PC-3 (cell line): ENCODE results near the gene ANKUB1. TPM values are rescaled to one million over a fixed set of nuclear protein-coding genes. Genes with fewer than 3 reads are reported as not detected.
"Not testable (repeated sequence)": the region's sequence is repeated elsewhere in the genome, so short reads cannot be mapped to it uniquely, and the experiment has no call there.

Source experiments
- ATAC-seq: fragments of 200-7000 bp; cut with Tn5 transposase; 2 replicates; pipeline ENCODE4 v1.9.1; 2020; ENCODE audit warnings: mild to moderate bottlenecking, moderate library complexity
- BruUV-seq: library from RNA; stranded (reverse); fragments of 400-500 nt; replicated peaks from 2 replicates; lab custom pipeline; 2021; lab: Mats Ljungman, UMichigan
- CTCF ChIA-PET: fragments of 300-600 bp; sonication (Branson Sonifier 250); formaldehyde crosslinking; loops from one replicate; lab custom pipeline; 2022; ENCODE audit warnings: antibody characterized with exemption; lab: Charles Lee
- POLR2A ChIA-PET: fragments of 300-600 bp; sonication (Branson Sonifier 250); formaldehyde crosslinking; loops from one replicate; lab custom pipeline; 2022; ENCODE audit warnings: antibody characterized with exemption; ENCODE audit not compliant: unreplicated experiment; lab: Charles Lee
- DNase-seq: peaks from one replicate; pipeline ENCODE4 v3.0.0-alpha.2; 2015
- H2AFZ ChIP-seq: fragments of 300-600 bp; sonication (generic); 2 replicates; pipeline ENCODE4 v1.6.0; 2016; ENCODE audit warnings: antibody characterized with exemption, low read length
- H3F3A ChIP-seq: fragments of 300-600 bp; sonication (generic); one replicate; pipeline ENCODE4 v1.6.0; 2017; ENCODE audit warnings: antibody characterized with exemption, low read length, control low read depth, mild to moderate bottlenecking; ENCODE audit not compliant: unreplicated experiment
- H3K27ac ChIP-seq: fragments of 300-600 bp; sonication (generic); 2 replicates; pipeline ENCODE4 v1.5.1; 2016; ENCODE audit warnings: mild to moderate bottlenecking, low read length
- H3K27me3 ChIP-seq: fragments of 300-600 bp; sonication (generic); 2 replicates; pipeline ENCODE4 v1.6.1; 2016; ENCODE audit warnings: low read length, mixed read lengths
- H3K36me3 ChIP-seq: fragments of 300-600 bp; sonication (generic); 2 replicates; pipeline ENCODE4 v1.6.1; 2016; ENCODE audit warnings: low read depth, mixed run types, low read length, mixed read lengths
- H3K4me1 ChIP-seq: fragments of 300-600 bp; sonication (generic); 2 replicates; pipeline ENCODE4 v1.5.1; 2016; ENCODE audit warnings: low read length; ENCODE audit not compliant: insufficient read depth
- H3K4me2 ChIP-seq: fragments of 300-600 bp; sonication (generic); 2 replicates; pipeline ENCODE4 v1.6.0; 2016; ENCODE audit warnings: low read length
- H3K4me3 ChIP-seq: fragments of 300-600 bp; sonication (generic); 2 replicates; pipeline ENCODE4 v1.5.1; 2016; ENCODE audit warnings: mild to moderate bottlenecking, low read length, mixed read lengths
- H3K79me2 ChIP-seq: fragments of 300-600 bp; sonication (generic); 2 replicates; pipeline ENCODE4 v1.6.1; 2017; ENCODE audit warnings: low read length, mixed read lengths
- H3K9ac ChIP-seq: fragments of 300-600 bp; sonication (generic); 2 replicates; pipeline ENCODE4 v1.6.0; 2016; ENCODE audit warnings: mild to moderate bottlenecking, low read length
- H3K9me2 ChIP-seq: fragments of 300-600 bp; sonication (generic); replicated peaks from 2 replicates; pipeline ENCODE4 v1.6.1; 2016; ENCODE audit warnings: mixed run types, low read length, mixed read lengths
- H3K9me3 ChIP-seq: fragments of 300-600 bp; sonication (generic); 2 replicates; pipeline ENCODE4 v1.6.1; 2016; ENCODE audit warnings: low read length, mixed read lengths
- H4K20me1 ChIP-seq: fragments of 300-600 bp; sonication (generic); 2 replicates; pipeline ENCODE4 v1.6.1; 2016; ENCODE audit warnings: low read length, mixed read lengths
- EZH2 ChIP-seq: fragments of 300-600 bp; sonication (generic); IDR thresholded peaks from one replicate; pipeline ENCODE4 v1.6.1; 2017; ENCODE audit warnings: antibody characterized with exemption, mild to moderate bottlenecking, low read length; ENCODE audit not compliant: unreplicated experiment
- EZH2phosphoT487 ChIP-seq: fragments of 300-600 bp; sonication (generic); IDR thresholded peaks from 2 replicates; pipeline ENCODE4 v1.6.1; 2018; ENCODE audit warnings: mild to moderate bottlenecking, antibody characterized with exemption, low read length, borderline replicate concordance
- intact Hi-C: fragments of 100-400 bp; cut with micrococcal nuclease; formaldehyde crosslinking; loops from 2 replicates; pipeline ENCODE4 v1.9.0; 2023
- total RNA-seq: library from RNA; depleted of rRNA; stranded (reverse); fragments of >200 nt; gene quantifications from 2 replicates; pipeline ENCODE4 v1.2.3, GENCODE V29; 2014
- TF ChIP-seq, protein P1 (sequence below): fragments of 300-600 bp; sonication (generic); conservative IDR thresholded peaks from 2 replicates; pipeline ENCODE4 v1.5.1; 2017; ENCODE audit warnings: antibody characterized with exemption, low read depth, mild to moderate bottlenecking, low read length

The ANKUB1 gene
- total RNA-seq, 1 experiment from 2014 or later: not detected

DNA sequence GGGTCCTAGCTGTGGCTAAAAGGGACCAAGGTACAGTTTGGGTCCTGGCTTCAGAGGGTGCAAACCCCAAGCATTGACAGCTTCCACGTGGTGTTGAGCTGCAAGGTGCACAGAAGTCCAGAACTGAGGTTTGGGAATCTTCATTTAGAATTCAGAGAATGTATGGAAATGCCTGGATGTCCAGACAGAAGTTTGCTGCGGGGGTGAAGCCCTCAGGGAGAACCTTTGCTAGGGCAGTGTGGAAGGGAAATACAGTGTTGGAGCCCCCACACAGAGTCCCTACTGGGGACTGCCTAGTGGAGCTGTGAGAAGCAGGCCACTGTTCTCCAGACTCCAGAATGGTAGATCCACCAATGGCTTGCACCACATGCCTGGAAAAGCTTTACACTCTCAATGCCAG lies 38.5 kb upstream of the ANKUB1 start:
- Histone ChIP-seq H3K4me2 (no peak overlapping the region), H3K9me3 (peaks cover 36% of the 10 kb centered on the region), H3F3A (no peaks in the 10 kb centered on the region), H3K27me3 (no peaks in the 10 kb centered on the region), H3K4me1 (no peaks in the 10 kb centered on the region), H3K9me2 (no peaks in the 10 kb centered on the region), H3K79me2 (peaks cover 83% of the 10 kb centered on the region), H3K36me3 (peaks cover 43% of the 10 kb centered on the region), H3K27ac (no peak overlapping the region), H4K20me1 (no peaks in the 10 kb centered on the region), H3K9ac (no peak overlapping the region), H2AFZ (no peak overlapping the region), H3K4me3 (no peak overlapping the region; the same call in 1 of the 2 replicates)
- no TSS peak for BruUV-seq
- no peak for ATAC-seq
- POLR2A ChIA-PET: no interaction called here
- TF ChIP-seq EZH2 (no peak), EZH2phosphoT487 (no peak)
- TF ChIP-seq, protein P1, sequence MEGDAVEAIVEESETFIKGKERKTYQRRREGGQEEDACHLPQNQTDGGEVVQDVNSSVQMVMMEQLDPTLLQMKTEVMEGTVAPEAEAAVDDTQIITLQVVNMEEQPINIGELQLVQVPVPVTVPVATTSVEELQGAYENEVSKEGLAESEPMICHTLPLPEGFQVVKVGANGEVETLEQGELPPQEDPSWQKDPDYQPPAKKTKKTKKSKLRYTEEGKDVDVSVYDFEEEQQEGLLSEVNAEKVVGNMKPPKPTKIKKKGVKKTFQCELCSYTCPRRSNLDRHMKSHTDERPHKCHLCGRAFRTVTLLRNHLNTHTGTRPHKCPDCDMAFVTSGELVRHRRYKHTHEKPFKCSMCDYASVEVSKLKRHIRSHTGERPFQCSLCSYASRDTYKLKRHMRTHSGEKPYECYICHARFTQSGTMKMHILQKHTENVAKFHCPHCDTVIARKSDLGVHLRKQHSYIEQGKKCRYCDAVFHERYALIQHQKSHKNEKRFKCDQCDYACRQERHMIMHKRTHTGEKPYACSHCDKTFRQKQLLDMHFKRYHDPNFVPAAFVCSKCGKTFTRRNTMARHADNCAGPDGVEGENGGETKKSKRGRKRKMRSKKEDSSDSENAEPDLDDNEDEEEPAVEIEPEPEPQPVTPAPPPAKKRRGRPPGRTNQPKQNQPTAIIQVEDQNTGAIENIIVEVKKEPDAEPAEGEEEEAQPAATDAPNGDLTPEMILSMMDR: no peak
- CTCF ChIA-PET: no interaction called here
- DNase-seq: no peak
- intact Hi-C loops: no loop called here

- BruUV-seq, H3K9ac ChIP-seq, DNase-seq, H3K9me2 ChIP-seq, POLR2A ChIA-PET, CTCF ChIA-PET, H3F3A ChIP-seq, ATAC-seq, H3K27ac ChIP-seq, H3K27me3 ChIP-seq, H3K4me1 ChIP-seq, H4K20me1 ChIP-seq, intact Hi-C loops, H2AFZ ChIP-seq, H3K4me3 ChIP-seq, H3K4me2 ChIP-seq: not testable (repeated sequence)
- Histone ChIP-seq H3K79me2 (peaks cover 84% of the 10 kb centered on the region), H3K36me3 (peaks cover 41% of the 10 kb centered on the region), H3K9me3 (peaks cover 34% of the 10 kb centered on the region)
These were observed 37.3 kb upstream of the ANKUB1 start for GRCh38 chr3:149829631-149830030.

DNA sequence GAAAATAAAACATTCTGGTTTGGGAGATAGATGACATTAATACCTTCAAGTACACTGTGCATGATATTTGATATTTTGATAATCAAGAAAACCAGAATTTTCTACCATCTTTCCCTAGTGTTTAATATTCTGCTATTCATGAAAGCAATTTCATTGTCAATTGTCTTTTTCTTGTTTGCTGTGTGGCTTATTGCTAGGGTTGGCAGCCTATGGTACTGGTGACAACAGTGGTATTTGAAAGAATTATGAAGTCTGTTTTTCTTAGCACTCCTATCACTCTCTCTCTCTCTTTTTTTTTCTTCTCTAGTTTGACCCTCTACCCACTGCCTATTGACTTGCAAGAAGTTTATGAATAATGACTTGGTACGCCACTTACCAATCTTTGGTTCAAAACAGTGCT lies 36.0 kb upstream of the ANKUB1 start:
- DNase-seq (no peak), ATAC-seq (no peak)
- Histone ChIP-seq H3K4me3 (no peak overlapping the region), H3K9me3 (peaks cover 21% of the 10 kb centered on the region), H3K4me1 (no peaks in the 10 kb centered on the region), H2AFZ (no peak overlapping the region), H3K36me3 (peaks cover 30% of the 10 kb centered on the region), H4K20me1 (no peaks in the 10 kb centered on the region), H3K9ac (no peak overlapping the region), H3K27me3 (no peaks in the 10 kb centered on the region), H3K27ac (no peak overlapping the region), H3F3A (no peaks in the 10 kb centered on the region), H3K79me2 (peaks cover 84% of the 10 kb centered on the region), H3K9me2 (no peaks in the 10 kb centered on the region), H3K4me2 (no peak overlapping the region)
- POLR2A ChIA-PET: no interaction called here
- intact Hi-C loops: no loop called here
- BruUV-seq: no TSS peak
- CTCF ChIA-PET: no interaction called here
- no peak for TF ChIP-seq EZH2phosphoT487
- no peak for TF ChIP-seq EZH2
- TF ChIP-seq, protein P1: no peak
